Measurements from ENCODE around the gene L2HGDH.

DNA sequence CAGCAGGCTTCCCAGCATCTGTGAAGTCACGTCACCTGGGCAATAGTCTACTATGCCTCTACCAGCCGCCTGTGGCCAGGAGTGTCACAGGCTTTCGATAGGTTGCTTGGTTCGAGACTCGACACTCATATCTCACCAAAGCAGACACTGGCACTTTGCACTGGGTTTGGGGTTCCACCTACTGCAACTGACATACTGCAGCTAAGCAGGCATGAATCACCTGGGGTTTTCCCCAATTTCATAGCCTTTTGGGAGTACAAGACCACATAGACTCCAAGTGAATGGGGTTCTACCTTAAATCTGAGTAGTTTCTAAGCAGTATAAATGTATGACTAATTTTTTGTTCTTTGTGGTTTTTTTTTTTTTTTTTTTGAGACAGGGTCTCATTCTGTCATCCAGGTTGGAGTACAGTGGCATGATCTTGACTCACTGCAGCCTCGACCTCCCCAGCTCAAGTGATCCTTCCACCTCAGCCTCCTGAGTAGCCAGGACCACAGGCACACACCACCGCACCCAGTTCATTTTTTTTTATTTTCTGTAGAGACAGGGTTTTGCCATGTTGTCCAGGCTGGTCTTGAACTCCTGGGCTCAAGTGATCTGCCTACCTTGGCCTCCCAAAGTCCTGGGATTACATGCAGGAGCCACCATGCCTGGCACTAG, 32.2 kb upstream of the L2HGDH start:
- TF ChIP-seq USF2 (IDR thresholded peaks at IDR 0.05; ENCODE audit: borderline replicate concordance, low read depth, low read length) (no peak), RAD21 (IDR thresholded peaks at IDR 0.05; ENCODE audit: low read length) (no peak), SIN3A (IDR thresholded peaks at IDR 0.05; ENCODE audit: borderline replicate concordance, low read depth, low read length) (no peak), RFX5 (IDR thresholded peaks at IDR 0.05; ENCODE audit: low read length) (no peak), YY1 (IDR thresholded peaks at IDR 0.05; ENCODE audit: low read depth) (no peak)
- TF ChIP-seq, protein P1, sequence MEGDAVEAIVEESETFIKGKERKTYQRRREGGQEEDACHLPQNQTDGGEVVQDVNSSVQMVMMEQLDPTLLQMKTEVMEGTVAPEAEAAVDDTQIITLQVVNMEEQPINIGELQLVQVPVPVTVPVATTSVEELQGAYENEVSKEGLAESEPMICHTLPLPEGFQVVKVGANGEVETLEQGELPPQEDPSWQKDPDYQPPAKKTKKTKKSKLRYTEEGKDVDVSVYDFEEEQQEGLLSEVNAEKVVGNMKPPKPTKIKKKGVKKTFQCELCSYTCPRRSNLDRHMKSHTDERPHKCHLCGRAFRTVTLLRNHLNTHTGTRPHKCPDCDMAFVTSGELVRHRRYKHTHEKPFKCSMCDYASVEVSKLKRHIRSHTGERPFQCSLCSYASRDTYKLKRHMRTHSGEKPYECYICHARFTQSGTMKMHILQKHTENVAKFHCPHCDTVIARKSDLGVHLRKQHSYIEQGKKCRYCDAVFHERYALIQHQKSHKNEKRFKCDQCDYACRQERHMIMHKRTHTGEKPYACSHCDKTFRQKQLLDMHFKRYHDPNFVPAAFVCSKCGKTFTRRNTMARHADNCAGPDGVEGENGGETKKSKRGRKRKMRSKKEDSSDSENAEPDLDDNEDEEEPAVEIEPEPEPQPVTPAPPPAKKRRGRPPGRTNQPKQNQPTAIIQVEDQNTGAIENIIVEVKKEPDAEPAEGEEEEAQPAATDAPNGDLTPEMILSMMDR (IDR thresholded peaks at IDR 0.05) = no peak
